GM19043 (cell line): Measurements from ENCODE around the gene TIE1.

Source experiments
- ATAC-seq: cut with Tn5 transposase; IDR thresholded peaks from one replicate; pipeline ENCODE4 v1.9.1; 2021; ENCODE audit warnings: low read depth; ENCODE audit not compliant: unreplicated experiment

The TIE1 gene

GRCh38 chr1:43300378-43301094 is at the start of gene TIE1:
Gene TIE1, plus strand, starts transcription at chr1:43300982. Its CDS starts 90 bp downstream, at chr1:43301072.
- no peak for ATAC-seq

GRCh38 chr1:43251024-43251423 is 49.8 kb upstream of the TIE1 start:
- ATAC-seq: no peak

GRCh38 chr1:43252225-43252624 is 48.6 kb upstream of the TIE1 start:
- no peak for ATAC-seq

GRCh38 chr1:43253173-43253572 is 47.6 kb upstream of the TIE1 start:
- ATAC-seq: no peak

- ATAC-seq: no peak
These were observed 46.9 kb upstream of the TIE1 start for GRCh38 chr1:43253876-43254275.

GRCh38 chr1:43255438-43256210 is 45.2 kb upstream of the TIE1 start:
- ATAC-seq: no peak

- no peak for ATAC-seq
These were observed 43.9 kb upstream of the TIE1 start for GRCh38 chr1:43256675-43257570.

GRCh38 chr1:43258370-43258769 is 42.4 kb upstream of the TIE1 start:
- ATAC-seq: no peak

GRCh38 chr1:43265431-43265830 is 35.4 kb upstream of the TIE1 start:
- no peak for ATAC-seq

GRCh38 chr1:43266881-43267280 is 33.9 kb upstream of the TIE1 start:
- no peak for ATAC-seq

- ATAC-seq: no peak
These were observed 33.4 kb upstream of the TIE1 start for GRCh38 chr1:43267291-43267805.

- ATAC-seq: no peak
These were observed 32.9 kb upstream of the TIE1 start for GRCh38 chr1:43267818-43268425.

- ATAC-seq: no peak
These were observed 31.0 kb upstream of the TIE1 start, which contains the start of gene TMEM125 for GRCh38 chr1:43269627-43270375. Gene TMEM125, plus strand, starts transcription at chr1:43269983. Its CDS starts 2,740 bp downstream, at chr1:43272723.

- ATAC-seq: no peak
These were observed 30.2 kb upstream of the TIE1 start for GRCh38 chr1:43270421-43271095.

- ATAC-seq: no peak
These were observed 29.3 kb upstream of the TIE1 start for GRCh38 chr1:43271186-43272118.

- ATAC-seq: no peak
These were observed 28.6 kb upstream of the TIE1 start for GRCh38 chr1:43272161-43272560.

- ATAC-seq: no peak
These were observed 27.9 kb upstream of the TIE1 start for GRCh38 chr1:43272576-43273571.
